Esophagus (tissue), 2 donors: Measurements from ENCODE around the gene NT5DC2. TPM values are rescaled to one million over a fixed set of nuclear protein-coding genes. Genes with fewer than 3 reads are reported as not detected.

Experiments
- polyA plus RNA-seq, 2 donors: library from polyadenylated mRNA; stranded (reverse); fragments of 200-250 nt; gene quantifications; one replicate each; pipeline ENCODE4 v1.2.3, GENCODE V29; 2013
- donor health status: healthy with polysubstance abuse.
- donor health status: Bipolar disorder and iron deficiency.

NT5DC2 gene
- polyA plus RNA-seq, 2 donors = 81.7 to 93.7 TPM

Other genes starting within 250 kb of the NT5DC2 start
- 1 to 10 TPM; 5.9 to 6.2 TPM for gene GLYCTK, start 246.0 kb downstream of the NT5DC2 start, polyA plus RNA-seq
- 1 to 10 TPM; 2.4 to 4.9 TPM for gene DNAH1, start 217.5 kb downstream of the NT5DC2 start, polyA plus RNA-seq
- 10 to 100 TPM; 50.0 to 65.2 TPM for gene BAP1, start 123.8 kb downstream of the NT5DC2 start, polyA plus RNA-seq
- gene PHF7, start 123.2 kb downstream of the NT5DC2 start, polyA plus RNA-seq = 1 to 10 TPM; 3.7 to 3.9 TPM
- 1 to 10 TPM; 1.3 to 1.7 TPM for gene SEMA3G, start 88.8 kb downstream of the NT5DC2 start, polyA plus RNA-seq
- 1 to 10 TPM; 1.3 to 2.0 TPM for gene TNNC1, start 79.8 kb downstream of the NT5DC2 start, polyA plus RNA-seq
- 10 to 100 TPM; 32.2 to 59.6 TPM for gene NISCH, start 78.3 kb downstream of the NT5DC2 start, polyA plus RNA-seq
- 10 to 100 TPM; 30.5 to 39.0 TPM for gene STAB1, start 38.5 kb downstream of the NT5DC2 start, polyA plus RNA-seq
- 10 to 100 TPM; 20.9 to 37.7 TPM for gene UQCC5, start 2.7 kb upstream of the NT5DC2 start, polyA plus RNA-seq
- 10 to 100 TPM in 1 of 2 donors, 1 to 10 TPM in 1; 8.3 to 12.0 TPM for gene PBRM1, start 152.1 kb upstream of the NT5DC2 start, polyA plus RNA-seq
- gene GNL3, start 152.2 kb upstream of the NT5DC2 start, polyA plus RNA-seq = 100 to 1,000 TPM in 1 of 2 donors, 10 to 100 TPM in 1; 91.8 to 103 TPM
- 10 to 100 TPM; 16.7 to 19.8 TPM for gene GLT8D1, start 171.9 kb upstream of the NT5DC2 start, polyA plus RNA-seq
- 100 to 1,000 TPM in 1 of 2 donors, 10 to 100 TPM in 1; 54.6 to 114 TPM for gene SPCS1, start 172.2 kb upstream of the NT5DC2 start, polyA plus RNA-seq
- 1 to 10 TPM; 3.6 to 4.3 TPM for gene NEK4, start 237.1 kb upstream of the NT5DC2 start, polyA plus RNA-seq
- gene ITIH1, start 243.7 kb upstream of the NT5DC2 start, polyA plus RNA-seq = under 1 TPM in 1 of 2 donors, not detected in 1; 0.13 TPM